ENCODE measurements around the gene DRD3. TPM values are rescaled to one million over a fixed set of nuclear protein-coding genes. Genes with fewer than 3 reads are reported as not detected.

Gene DRD3
- total and polyA plus RNA-seq, 2 of the 8 experiments (the other 6 are each of a cell fraction or from before 2014, with no cell fraction given), result 0.32 to 1.3 TPM

GRCh38 chr3:114206342-114206741, 27.5 kb upstream of the DRD3 start (continued):
- TF ChIP-seq JUN (IDR thresholded peaks at IDR 0.05; ENCODE audit: low read depth, low read length), result no peak
- no peak for TF ChIP-seq POU5F1 (IDR thresholded peaks at IDR 0.05; ENCODE audit: low read depth, low read length)
- no peak for TF ChIP-seq RFX5 (IDR thresholded peaks at IDR 0.05; ENCODE audit: borderline replicate concordance, low read depth, low read length)
- TF ChIP-seq HDAC6 (IDR thresholded peaks at IDR 0.05; ENCODE audit: low read depth, low read length), result no peak
- TF ChIP-seq CHD7 (IDR thresholded peaks at IDR 0.05; ENCODE audit: insufficient replicate concordance, low read length), result no peak
- no peak for TF ChIP-seq EGR1 (IDR thresholded peaks at IDR 0.05; ENCODE audit: borderline replicate concordance, low read depth, low read length)
- TF ChIP-seq CHD2 (IDR thresholded peaks at IDR 0.05; ENCODE audit: low read length), result no peak
- TF ChIP-seq TCF12 (IDR thresholded peaks at IDR 0.05; ENCODE audit: low read depth, low read length), result no peak
